H1 (cell line): ENCODE measurements around the gene SLC9C1. TPM values are rescaled to one million over a fixed set of nuclear protein-coding genes. Genes with fewer than 3 reads are reported as not detected.

ENCODE experiments used
- CHD1 ChIP-seq: IDR thresholded peaks from 2 replicates; pipeline ENCODE4 v1.6.1; 2012; ENCODE audit warnings: low read depth, low read length, improper control_type of control experiment
- GTF2F1 ChIP-seq: IDR thresholded peaks from 2 replicates; pipeline ENCODE4 v1.6.1; 2012; ENCODE audit warnings: low read depth, low read length, improper control_type of control experiment, borderline replicate concordance
- NRF1 ChIP-seq: IDR thresholded peaks from 2 replicates; pipeline ENCODE4 v1.6.1; 2011; ENCODE audit warnings: mild to moderate bottlenecking, low read depth, low read length, improper control_type of control experiment
- POLR2AphosphoS5 ChIP-seq: IDR thresholded peaks from 2 replicates; pipeline ENCODE4 v1.6.1; 2011; ENCODE audit warnings: low read depth, low read length
- RXRA ChIP-seq: IDR thresholded peaks from 2 replicates; pipeline ENCODE4 v1.6.1; 2011; ENCODE audit warnings: low read depth, mild to moderate bottlenecking, low read length, moderate library complexity; ENCODE audit not compliant: insufficient read depth
- SRF ChIP-seq: IDR thresholded peaks from 2 replicates; pipeline ENCODE4 v1.6.1; 2011; ENCODE audit warnings: mild to moderate bottlenecking, low read depth, low read length, moderate library complexity
- polyA plus RNA-seq, 7 experiments: library from polyadenylated mRNA; depleted of rRNA in 3 of 7; stranded (reverse) in 5 of 7; unstranded in 2 of 7; fragments of >200 nt in 5 of 7; fragments of 200-250 nt in 2 of 7; gene quantifications; 1 replicate in 5 of 7; 2 replicates in 1 of 7; 4 replicates in 1 of 7; pipeline versions ENCODE4 v1.2.1 to v1.2.3, GENCODE V29; 2011 to 2013; ENCODE audit warnings: missing spikeins in 2 of 7, mixed read lengths in 2 of 7
- total RNA-seq: library from RNA; stranded (reverse); fragmentation: NEBNext Ultra II Directional; extraction: Animal tissue kit (Norgen Biotek cat#: 25700); gene quantifications from 2 replicates; pipeline ENCODE4 v1.2.1, GENCODE V29; 2021
- TF ChIP-seq, protein P1 (sequence below), 3 experiments: IDR thresholded peaks; 1 replicate in 2 of 3; 2 replicates in 1 of 3; pipeline versions ENCODE4 v1.5.1 to v1.6.1; 2011; ENCODE audit warnings: low read length in 3 of 3, mild to moderate bottlenecking in 3 of 3, inconsistent platforms in 2 of 3, low read depth in 1 of 3, moderate library complexity in 1 of 3; ENCODE audit not compliant: insufficient read depth in 1 of 3; ENCODE audit errors: control extremely low read depth in 1 of 3

The SLC9C1 gene
- total and polyA plus RNA-seq, 2 of the 8 experiments (the other 6 are each of a cell fraction or from before 2014, with no cell fraction given) = 0.15 to 0.24 TPM

DNA sequence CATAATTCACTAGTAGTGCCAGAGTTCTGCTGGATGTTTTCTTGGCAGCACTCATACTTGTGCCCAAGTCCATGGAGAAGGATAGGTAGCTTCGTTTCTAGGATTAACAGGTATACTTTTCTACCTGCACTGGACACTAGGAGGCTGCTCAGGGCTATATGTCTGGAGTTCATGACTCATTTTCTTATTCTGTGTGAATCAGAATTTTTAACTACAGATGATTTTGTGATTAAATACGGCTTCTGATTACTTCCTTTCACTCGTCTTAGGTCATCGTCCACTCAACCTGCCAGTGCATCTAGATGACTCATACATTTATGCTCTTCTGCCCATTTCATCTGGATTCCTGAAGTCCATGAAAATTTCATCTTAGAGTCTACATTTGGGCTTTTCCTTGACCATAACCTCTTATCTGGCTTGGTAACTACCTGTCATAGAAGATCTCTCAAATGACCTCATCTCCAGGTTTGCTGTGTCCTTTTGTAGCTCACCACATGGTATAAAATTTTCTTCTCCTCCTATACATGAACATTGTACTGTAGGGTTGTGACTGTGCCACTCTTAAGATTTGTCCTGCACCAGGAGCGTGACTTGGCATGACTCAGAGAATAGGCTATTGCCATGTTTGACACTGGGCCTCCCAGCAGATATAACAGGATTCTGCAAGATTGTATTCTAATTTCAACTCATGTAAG is 94.2 kb downstream of the SLC9C1 start (continued):
- no peak for TF ChIP-seq SRF
- TF ChIP-seq, protein P1, sequence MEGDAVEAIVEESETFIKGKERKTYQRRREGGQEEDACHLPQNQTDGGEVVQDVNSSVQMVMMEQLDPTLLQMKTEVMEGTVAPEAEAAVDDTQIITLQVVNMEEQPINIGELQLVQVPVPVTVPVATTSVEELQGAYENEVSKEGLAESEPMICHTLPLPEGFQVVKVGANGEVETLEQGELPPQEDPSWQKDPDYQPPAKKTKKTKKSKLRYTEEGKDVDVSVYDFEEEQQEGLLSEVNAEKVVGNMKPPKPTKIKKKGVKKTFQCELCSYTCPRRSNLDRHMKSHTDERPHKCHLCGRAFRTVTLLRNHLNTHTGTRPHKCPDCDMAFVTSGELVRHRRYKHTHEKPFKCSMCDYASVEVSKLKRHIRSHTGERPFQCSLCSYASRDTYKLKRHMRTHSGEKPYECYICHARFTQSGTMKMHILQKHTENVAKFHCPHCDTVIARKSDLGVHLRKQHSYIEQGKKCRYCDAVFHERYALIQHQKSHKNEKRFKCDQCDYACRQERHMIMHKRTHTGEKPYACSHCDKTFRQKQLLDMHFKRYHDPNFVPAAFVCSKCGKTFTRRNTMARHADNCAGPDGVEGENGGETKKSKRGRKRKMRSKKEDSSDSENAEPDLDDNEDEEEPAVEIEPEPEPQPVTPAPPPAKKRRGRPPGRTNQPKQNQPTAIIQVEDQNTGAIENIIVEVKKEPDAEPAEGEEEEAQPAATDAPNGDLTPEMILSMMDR (IDR thresholded peaks at IDR 0.05; ENCODE audit: control extremely low read depth in 1 of 3, insufficient read depth in 1 of 3, low read depth in 1 of 3, low read length in 3 of 3) = no peak
- TF ChIP-seq POLR2AphosphoS5 = no peak
- TF ChIP-seq NRF1 = no peak
- TF ChIP-seq CHD1 = no peak
- TF ChIP-seq RXRA = no peak
- TF ChIP-seq GTF2F1 = no peak
